ENCODE data around the gene COL27A1. TPM values are rescaled to one million over a fixed set of nuclear protein-coding genes. Genes with fewer than 3 reads are reported as not detected.

COL27A1 gene
- polyA plus RNA-seq, 1 donor (not counting 4 experiments of a cell fraction or from before 2014, with no cell fraction given): 14.0 TPM

GRCh38 chr9:114304416-114305188 lies 149.3 kb downstream of the COL27A1 start:
- Histone ChIP-seq H3K9me1 (ENCODE audit: control insufficient read depth, extremely low read depth, insufficient read depth, low read length) (no peaks in the 10 kb centered on the region), H3K36me3 (ENCODE audit: control insufficient read depth in 2 of 2, extremely low read depth in 1 of 2, insufficient read depth in 2 of 2, low read length in 2 of 2) (peaks cover 35 to 45% of the 10 kb centered on the region in 2 experiments), H3K4me1 (ENCODE audit: control insufficient read depth, extremely low read depth, insufficient read depth, low read length) (no peaks in the 10 kb centered on the region), H3K27me3 (ENCODE audit: control insufficient read depth, extremely low read depth, insufficient read depth, low read length) (no peaks in the 10 kb centered on the region), H2AFZ (ENCODE audit: control insufficient read depth, low read length) (no peak overlapping the region), H3K9me3 (ENCODE audit: control insufficient read depth, low read depth, low read length) (no peaks in the 10 kb centered on the region), H3K27ac (ENCODE audit: control insufficient read depth, insufficient read depth, low read length) (no peak overlapping the region), H3K4me2 (ENCODE audit: control insufficient read depth, extremely low read depth, insufficient read depth, low read depth, low read length) (no peak overlapping the region), H3K79me2 (ENCODE audit: control insufficient read depth, insufficient read depth, low read length) (no peaks in the 10 kb centered on the region), H3K9ac (ENCODE audit: control insufficient read depth, extremely low read depth, insufficient read depth, low read length) (no peak overlapping the region), H3K4me3 (ENCODE audit: control insufficient read depth in 2 of 3, extremely low read depth in 1 of 3, insufficient read depth in 2 of 3, low read depth in 1 of 3, low read length in 3 of 3) (no peak overlapping the region), H4K20me1 (ENCODE audit: control insufficient read depth, extremely low read depth, insufficient read depth, low read length) (no peaks in the 10 kb centered on the region)
- dilution Hi-C loops (cut with MboI; ENCODE audit: extremely low pct_ligation_motif_present, low sequenced_read_pairs): no loop called here
- DNase-seq (ENCODE audit: low read depth, low spot score): no peak
- no peak for FAIRE-seq
- TF ChIP-seq CTCF (optimal IDR thresholded peaks at IDR 0.05 in 1 of 3, IDR thresholded peaks at IDR 0.05 in 1 of 3, conservative IDR thresholded peaks at IDR 0.05 in 1 of 3; ENCODE audit: extremely low read depth in 1 of 3, insufficient read depth in 2 of 3, low read length in 3 of 3) (no peak), EZH2 (IDR thresholded peaks at IDR 0.05; ENCODE audit: low read length) (no peak)

- DNase-seq (ENCODE audit: low read depth, low spot score): no peak
- H3K27me3 ChIP-seq (ENCODE audit: control insufficient read depth, extremely low read depth, insufficient read depth, low read length): no peaks in the 10 kb centered on the region
- H3K4me1 ChIP-seq (ENCODE audit: control insufficient read depth, extremely low read depth, insufficient read depth, low read length): no peaks in the 10 kb centered on the region
- no peak overlapping the region for H3K27ac ChIP-seq (ENCODE audit: control insufficient read depth, insufficient read depth, low read length)
- no peaks in the 10 kb centered on the region for H3K79me2 ChIP-seq (ENCODE audit: control insufficient read depth, insufficient read depth, low read length)
- FAIRE-seq: no peak
- dilution Hi-C loops (cut with MboI; ENCODE audit: extremely low pct_ligation_motif_present, low sequenced_read_pairs): no loop called here
- H3K9me1 ChIP-seq (ENCODE audit: control insufficient read depth, extremely low read depth, insufficient read depth, low read length): no peaks in the 10 kb centered on the region
- H3K9me3 ChIP-seq (ENCODE audit: control insufficient read depth, low read depth, low read length): no peaks in the 10 kb centered on the region
- H3K9ac ChIP-seq (ENCODE audit: control insufficient read depth, extremely low read depth, insufficient read depth, low read length): no peak overlapping the region
- no peak overlapping the region for H3K4me3 ChIP-seq (ENCODE audit: control insufficient read depth in 2 of 3, extremely low read depth in 1 of 3, insufficient read depth in 2 of 3, low read depth in 1 of 3, low read length in 3 of 3)
- no peaks in the 10 kb centered on the region for H4K20me1 ChIP-seq (ENCODE audit: control insufficient read depth, extremely low read depth, insufficient read depth, low read length)
- H3K4me2 ChIP-seq (ENCODE audit: control insufficient read depth, extremely low read depth, insufficient read depth, low read depth, low read length): no peak overlapping the region
- peaks cover 28 to 35% of the 10 kb centered on the region in 2 experiments for H3K36me3 ChIP-seq (ENCODE audit: control insufficient read depth in 2 of 2, extremely low read depth in 1 of 2, insufficient read depth in 2 of 2, low read length in 2 of 2)
- H2AFZ ChIP-seq (ENCODE audit: control insufficient read depth, low read length): no peak overlapping the region
- TF ChIP-seq CTCF (optimal IDR thresholded peaks at IDR 0.05 in 1 of 3, IDR thresholded peaks at IDR 0.05 in 1 of 3, conservative IDR thresholded peaks at IDR 0.05 in 1 of 3; ENCODE audit: extremely low read depth in 1 of 3, insufficient read depth in 2 of 3, low read length in 3 of 3) (no peak), EZH2 (IDR thresholded peaks at IDR 0.05; ENCODE audit: low read length) (no peak)
These were observed 152.5 kb downstream of the COL27A1 start for GRCh38 chr9:114307899-114308267.

Measured in keratinocyte (primary cell).